GM21825 (cell line): ENCODE measurements around the gene LGALS8.

ENCODE experiments used
- ATAC-seq: cut with Tn5 transposase; IDR thresholded peaks from one replicate; pipeline ENCODE4 v1.9.1; 2021; ENCODE audit warnings: mild to moderate bottlenecking, moderate library complexity; ENCODE audit not compliant: unreplicated experiment

Gene LGALS8

GRCh38 chr1:236508593-236509027 lies 15.2 kb upstream of the LGALS8 start:
- ATAC-seq, result no peak

GRCh38 chr1:236509203-236509602 lies 14.6 kb upstream of the LGALS8 start:
- ATAC-seq, result no peak

DNA sequence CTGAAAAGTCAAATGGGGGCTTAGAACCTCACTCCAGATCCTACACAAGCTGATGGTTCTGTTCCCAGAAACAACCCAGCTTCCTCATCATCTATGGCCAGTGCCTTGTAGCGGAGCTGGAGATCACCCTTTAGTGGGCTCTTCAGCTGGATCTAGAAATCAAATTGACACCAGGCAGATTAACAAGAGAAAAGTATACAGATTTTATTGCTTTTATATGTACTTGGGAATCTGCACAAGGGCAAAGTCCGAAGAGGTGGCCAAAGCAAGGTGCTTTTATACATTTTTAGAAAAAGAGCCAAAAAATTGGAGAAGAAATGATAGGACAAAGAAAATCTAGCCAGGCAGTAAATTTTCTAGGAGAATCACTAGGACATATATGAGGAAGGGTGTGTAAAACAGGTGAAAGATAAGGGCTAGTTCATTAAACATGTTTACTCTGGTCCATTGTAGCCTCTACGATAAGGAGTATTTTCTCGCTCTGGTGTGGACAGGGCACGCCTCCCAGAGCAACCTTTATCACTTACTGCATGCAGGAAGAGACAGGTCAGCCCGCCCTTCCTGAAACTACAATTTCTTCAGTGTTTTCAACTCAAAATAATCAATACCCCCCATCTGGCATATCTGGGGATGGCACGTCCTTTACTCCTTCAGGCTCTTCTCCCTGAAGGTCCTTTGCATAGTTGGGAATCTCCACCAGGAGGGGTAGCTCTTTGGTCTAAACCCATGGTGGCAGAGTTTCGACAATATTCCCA lies 14.0 kb upstream of the LGALS8 start:
- no peak for ATAC-seq

- ATAC-seq, result no peak
Observed at GRCh38 chr1:236511735-236512418, 11.9 kb upstream of the LGALS8 start.

- no peak for ATAC-seq
Observed at GRCh38 chr1:236514703-236515442, 8.9 kb upstream of the LGALS8 start.

- ATAC-seq, result no peak
Observed at GRCh38 chr1:236515443-236515958, 8.3 kb upstream of the LGALS8 start.

DNA sequence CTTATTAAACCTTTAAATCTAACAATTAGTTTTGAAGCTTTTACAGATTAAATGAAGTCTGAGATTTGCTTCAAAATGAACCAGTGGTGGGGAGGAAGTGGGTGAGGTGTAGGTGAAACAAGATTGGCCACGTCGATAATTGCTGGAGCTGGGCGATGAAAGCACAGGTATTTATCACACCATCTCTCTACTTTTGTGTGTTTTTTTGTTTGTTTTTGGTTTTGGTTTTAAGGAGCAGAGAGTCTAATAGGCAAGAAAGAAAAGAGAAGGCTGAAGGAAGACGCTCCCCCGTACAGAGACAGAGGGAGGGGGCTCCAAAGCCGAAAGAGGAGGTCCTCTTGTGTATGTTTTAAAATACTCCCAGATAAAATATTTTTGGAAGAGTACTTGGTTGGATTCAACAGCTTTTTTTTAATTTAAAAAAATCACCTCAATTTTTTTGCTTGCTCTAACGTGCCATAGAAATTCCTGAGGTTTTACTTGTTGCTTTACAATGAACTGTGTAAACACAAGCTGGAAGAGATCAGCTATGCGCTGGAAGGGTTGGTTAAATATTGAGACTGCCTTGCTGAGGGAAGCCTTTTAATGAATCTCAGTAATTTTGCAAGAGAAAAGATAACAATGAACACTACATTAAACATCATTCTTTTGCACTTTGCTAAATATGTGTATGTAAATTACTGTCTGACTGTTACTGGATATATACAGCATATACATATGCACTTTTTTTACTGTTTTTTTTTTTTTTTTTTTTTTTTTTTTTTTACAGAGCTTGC lies 6.7 kb upstream of the LGALS8 start:
- no peak for ATAC-seq

- ATAC-seq, result no peak
Observed at GRCh38 chr1:236518322-236518721, 5.5 kb upstream of the LGALS8 start.

- no peak for ATAC-seq
Observed at GRCh38 chr1:236520445-236521005, 3.3 kb upstream of the LGALS8 start.

DNA sequence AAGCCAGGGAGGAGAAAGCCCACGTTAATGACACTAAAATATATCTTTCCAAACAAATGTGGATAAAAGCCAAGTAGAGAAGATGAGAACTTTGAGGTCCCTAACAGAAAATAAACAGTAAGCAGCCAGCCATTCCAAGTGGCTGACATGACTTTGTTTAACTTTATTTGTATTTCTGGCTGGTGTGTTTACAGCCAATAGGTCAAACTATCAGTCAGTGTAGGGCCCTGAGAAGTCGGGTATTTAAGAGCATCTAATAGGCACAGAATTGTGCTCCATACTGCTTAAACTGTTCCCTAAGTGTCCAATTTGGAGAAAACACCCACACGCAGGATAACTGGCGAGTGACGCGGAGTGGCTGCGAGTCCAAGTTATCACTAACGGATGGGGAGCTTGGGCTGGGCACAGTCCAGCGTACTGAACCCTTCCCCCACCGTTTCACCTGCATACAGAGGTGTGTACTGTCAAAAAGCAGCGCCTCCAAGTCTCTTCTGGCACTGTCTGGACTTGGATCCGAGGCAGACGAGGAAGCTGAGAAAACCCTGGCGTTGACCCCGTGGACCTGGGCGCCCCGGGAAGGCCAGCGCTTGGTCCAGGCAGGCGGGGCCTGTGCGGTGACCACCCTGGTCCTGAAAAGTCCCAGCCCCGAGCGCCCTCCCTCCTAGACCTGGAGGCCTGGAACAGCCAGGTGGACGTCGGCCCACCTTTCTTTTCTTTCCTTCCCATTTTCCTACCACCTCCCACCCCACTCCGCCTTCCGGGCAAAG lies 662 bp upstream of the LGALS8 start:
- ATAC-seq, result no peak

- peak; percentile 89 for ATAC-seq
Observed at GRCh38 chr1:236524142-236524894, 536 bp downstream of the LGALS8 start.

- no peak for ATAC-seq
Observed at GRCh38 chr1:236524895-236525184, 1.1 kb downstream of the LGALS8 start.

DNA sequence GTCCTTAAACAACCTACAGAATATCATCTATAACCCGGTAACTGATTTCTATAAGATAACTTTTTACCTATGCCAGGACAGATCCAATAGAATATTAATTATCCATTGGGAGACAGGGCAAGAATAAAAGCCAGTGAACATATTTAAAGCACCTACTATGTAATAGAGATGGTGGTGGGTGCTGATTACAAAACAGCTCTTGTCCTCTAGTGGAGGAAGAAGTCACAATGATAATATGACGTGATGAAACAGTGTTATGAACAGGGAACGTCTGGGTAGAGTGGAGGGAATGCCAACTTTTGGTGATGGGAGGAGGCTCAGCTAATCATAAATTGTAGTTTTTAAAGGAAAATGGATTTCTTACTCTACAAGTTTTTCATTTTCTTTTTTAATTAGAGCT lies 2.3 kb downstream of the LGALS8 start:
- no peak for ATAC-seq

DNA sequence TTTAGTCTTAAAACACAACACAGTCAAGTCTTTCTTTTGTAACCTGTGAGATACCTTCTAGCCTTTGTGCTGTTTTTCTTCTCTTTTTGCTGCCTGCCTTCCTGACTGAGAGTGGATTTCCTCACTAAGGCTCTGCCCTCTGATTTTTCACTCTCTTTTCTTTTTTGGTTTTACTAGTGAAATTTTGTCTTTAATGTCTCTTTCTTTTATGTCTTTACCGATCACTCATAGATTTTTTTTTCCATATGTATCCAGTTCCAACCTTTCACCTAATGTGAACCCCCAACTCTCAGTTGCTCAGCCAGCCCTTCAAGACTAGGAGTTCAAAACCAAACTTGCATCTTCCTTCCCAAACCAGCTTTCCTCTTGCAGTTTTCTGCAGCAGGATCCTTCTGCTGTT lies 6.5 kb downstream of the LGALS8 start:
- ATAC-seq, result no peak

GRCh38 chr1:236530959-236531358 lies 7.2 kb downstream of the LGALS8 start:
- no peak for ATAC-seq

GRCh38 chr1:236532850-236533249 lies 9.1 kb downstream of the LGALS8 start:
- ATAC-seq, result no peak

DNA sequence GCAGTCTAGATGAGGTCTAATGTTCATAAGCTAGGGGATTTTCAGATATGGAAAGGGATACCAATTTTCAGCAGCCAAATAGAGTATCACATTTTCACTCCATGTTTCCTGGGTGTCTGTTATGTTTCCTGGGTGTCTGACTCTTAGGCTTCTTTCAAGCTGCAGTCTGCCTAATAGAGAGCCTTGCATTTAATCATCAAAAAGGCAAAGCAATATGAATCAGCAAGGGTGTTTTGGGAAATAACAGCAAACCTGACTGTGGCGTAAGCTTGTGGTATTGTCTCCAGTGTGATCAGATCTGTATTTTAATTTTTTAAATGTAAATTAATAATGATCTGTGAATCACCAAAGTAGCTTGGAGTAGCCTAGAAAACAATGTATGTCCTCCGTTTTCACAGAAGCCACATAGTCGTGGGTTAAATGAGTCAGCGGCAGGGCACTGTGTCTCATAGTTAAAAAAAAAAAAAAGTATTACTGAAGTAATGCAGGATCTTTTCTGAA lies 10.4 kb downstream of the LGALS8 start:
- no peak for ATAC-seq

DNA sequence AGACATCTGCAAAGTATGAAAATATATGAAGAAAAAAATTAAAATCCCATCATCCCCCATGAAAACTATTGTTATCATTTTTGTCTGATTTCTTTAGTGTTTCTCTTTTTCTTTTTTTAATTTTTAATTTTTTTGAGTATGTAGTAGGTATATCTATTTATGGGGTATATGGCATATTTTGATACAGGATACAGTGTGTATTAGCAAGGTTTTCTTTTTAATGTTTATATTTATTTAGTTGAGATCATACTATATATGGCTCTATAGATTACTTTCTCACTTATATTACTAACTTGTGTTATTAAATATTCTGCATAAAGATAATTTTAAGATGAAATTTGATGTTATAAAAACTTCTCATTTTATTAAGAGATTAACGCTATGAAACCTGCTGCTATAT lies 11.4 kb downstream of the LGALS8 start:
- no peak for ATAC-seq

DNA sequence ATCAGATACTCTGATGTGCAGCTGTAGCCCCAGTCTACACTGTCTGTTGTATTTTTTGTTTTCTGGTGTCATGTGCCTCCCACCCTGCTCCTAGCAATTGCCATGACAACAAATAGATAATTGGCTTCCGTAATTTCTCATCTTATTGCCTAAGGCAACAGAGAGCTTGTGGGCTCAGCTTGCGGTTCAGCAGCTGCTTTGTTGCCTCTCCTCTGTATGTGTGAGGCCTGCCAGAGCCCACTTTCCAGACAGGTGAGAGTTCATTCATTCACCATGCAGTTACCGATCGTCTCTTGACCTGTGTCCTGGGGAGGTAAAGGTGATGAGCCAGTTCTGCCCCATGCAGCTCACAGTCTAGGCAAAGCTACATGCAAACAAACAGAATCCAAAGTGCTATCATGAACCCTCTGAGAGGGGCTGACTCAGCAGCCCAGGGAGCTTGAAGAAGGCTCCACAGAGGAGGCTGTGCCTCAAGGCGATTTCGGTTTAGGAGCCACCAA lies 11.9 kb downstream of the LGALS8 start:
- ATAC-seq, result no peak
